Panc1 (cell line): ENCODE measurements around the gene NOP10. TPM values are rescaled to one million over a fixed set of nuclear protein-coding genes. Genes with fewer than 3 reads are reported as not detected.
"Not testable (repeated sequence)": the region's sequence is repeated elsewhere in the genome, so short reads cannot be mapped to it uniquely, and the experiment has no call there.

Experiments
- ATAC-seq: fragments of 200-7000 bp; cut with Tn5 transposase; 2 replicates; pipeline ENCODE4 v1.9.1; 2020; ENCODE audit warnings: mild to moderate bottlenecking, moderate library complexity
- BruUV-seq: library from RNA; stranded (reverse); fragments of 400-500 nt; replicated peaks from 2 replicates; lab custom pipeline; 2021; lab: Mats Ljungman, UMichigan
- CTCF ChIA-PET: fragments of 300-600 bp; sonication (Branson Sonifier 250); formaldehyde crosslinking; loops from one replicate; lab custom pipeline; 2022; ENCODE audit warnings: antibody characterized with exemption; lab: Charles Lee
- POLR2A ChIA-PET: fragments of 300-600 bp; sonication (Branson Sonifier 250); formaldehyde crosslinking; loops from one replicate; lab custom pipeline; 2022; ENCODE audit warnings: antibody characterized with exemption; lab: Charles Lee
- DNase-seq: peaks from one replicate; pipeline ENCODE4 v3.0.0-alpha.2; 2010; ENCODE audit warnings: low read depth, low spot score
- H3K27ac ChIP-seq: 2 replicates; pipeline ENCODE4 v1.5.1; 2011; ENCODE audit warnings: mild to moderate bottlenecking, low read length, inconsistent platforms
- H3K27me3 ChIP-seq: fragments of 200-500 bp; sonication (Bioruptor generic); 2 replicates; pipeline ENCODE4 v1.6.0; 2014; ENCODE audit warnings: low read length, inconsistent platforms; ENCODE audit not compliant: control insufficient read depth, insufficient read depth
- H3K36me3 ChIP-seq: fragments of 200-500 bp; sonication (Bioruptor generic); 2 replicates; pipeline ENCODE4 v1.5.1; 2014; ENCODE audit warnings: inconsistent platforms, mild to moderate bottlenecking, low read length, moderate library complexity; ENCODE audit not compliant: control insufficient read depth, insufficient read depth
- H3K4me1 ChIP-seq: 2 replicates; pipeline ENCODE4 v1.5.1; 2011; ENCODE audit warnings: inconsistent platforms, mild to moderate bottlenecking, low read length, moderate library complexity; ENCODE audit not compliant: control insufficient read depth, insufficient read depth
- H3K4me3 ChIP-seq, 2 experiments: 2 replicates each; pipeline ENCODE4 v1.5.1; 2011 to 2012; ENCODE audit warnings: low read depth in 2 of 2, low read length in 2 of 2, mild to moderate bottlenecking in 2 of 2, inconsistent platforms in 1 of 2, moderate library complexity in 1 of 2
- H3K9me3 ChIP-seq: fragments of 200-500 bp; sonication (Bioruptor generic); 2 replicates; pipeline ENCODE4 v1.5.1; 2014; ENCODE audit warnings: low read depth, mild to moderate bottlenecking, inconsistent platforms, low read length, moderate library complexity; ENCODE audit not compliant: control insufficient read depth, insufficient read depth
- CTCF ChIP-seq: fragments of 450-650 bp; IDR thresholded peaks from 2 replicates; pipeline ENCODE4 v1.5.1; 2017; ENCODE audit warnings: mild to moderate bottlenecking
- POLR2AphosphoS5 ChIP-seq: IDR thresholded peaks from 2 replicates; pipeline ENCODE4 v1.6.1; 2012; ENCODE audit warnings: mild to moderate bottlenecking, low read depth, low read length, moderate library complexity
- REST ChIP-seq, 2 experiments: IDR thresholded peaks; 2 replicates each; pipeline ENCODE4 v1.6.1; 2011 to 2012; ENCODE audit warnings: low read depth in 2 of 2, control low read depth in 1 of 2, low read length in 1 of 2, mild to moderate bottlenecking in 1 of 2, moderate library complexity in 1 of 2; ENCODE audit not compliant: insufficient read depth in 1 of 2
- SIN3A ChIP-seq: IDR thresholded peaks from 2 replicates; pipeline ENCODE4 v1.6.1; 2012; ENCODE audit warnings: low read depth, mild to moderate bottlenecking, low read length, moderate library complexity, borderline replicate concordance; ENCODE audit not compliant: insufficient read depth
- TCF7L2 ChIP-seq: IDR thresholded peaks from 2 replicates; pipeline ENCODE4 v1.6.1; 2011; ENCODE audit warnings: mild to moderate bottlenecking, low read depth, low read length, inconsistent platforms
- in situ Hi-C: cut with HindIII; loops from 2 replicates; pipeline ENCODE4 v1.10.0; 2016; ENCODE audit warnings: low sequenced_read_pairs, low pct_unique_long_range_greater_than_20kb
- intact Hi-C: fragments of 100-400 bp; cut with micrococcal nuclease; formaldehyde crosslinking; loops from one replicate; pipeline ENCODE4 v1.10.0; 2022; ENCODE audit not compliant: unreplicated experiment
- total RNA-seq: library from RNA; stranded (reverse); gene quantifications from one replicate; pipeline ENCODE4 v1.2.1, GENCODE V29; 2021; ENCODE audit not compliant: unreplicated experiment

Gene NOP10
- total RNA-seq, 1 experiment from 2014 or later, result 306 TPM

GRCh38 chr15:34347951-34348638 lies 5.2 kb upstream of the NOP10 start:
- Histone ChIP-seq H3K9me3 (no peaks in the 10 kb centered on the region), H3K36me3 (no peaks in the 10 kb centered on the region), H3K4me3 (no peak overlapping the region), H3K27me3 (no peaks in the 10 kb centered on the region), H3K27ac (no peak overlapping the region), H3K4me1 (0 out of 2 replicates have a peak, but pooled peaks cover 3% of the 10 kb centered on the region)
- BruUV-seq, result no TSS peak
- ChIA-PET POLR2A (no interaction called here), CTCF (no interaction called here)
- no peak for DNase-seq
- ATAC-seq, result no peak
- in situ Hi-C loops (no loop called here), intact Hi-C loops (no loop called here)
- TF ChIP-seq CTCF (no peak), POLR2AphosphoS5 (no peak), SIN3A (no peak), TCF7L2 (no peak), REST (IDR thresholded peaks at IDR 0.05; ENCODE audit: insufficient read depth in 1 of 2, low read depth in 2 of 2, low read length in 1 of 2) (no peak)

GRCh38 chr15:34342213-34342736 lies 661 bp downstream of the NOP10 start:
- H3K27ac ChIP-seq, result peak overlapping the region; percentile 96
- DNase-seq, H3K36me3 ChIP-seq, intact Hi-C loops, BruUV-seq, in situ Hi-C loops, ATAC-seq, H3K9me3 ChIP-seq, H3K27me3 ChIP-seq: not testable (repeated sequence)
- ChIA-PET CTCF (interaction anchor here (0.9 to 1.1 kb wide), 5 partner anchors 13 to 26 kb away, joined by 3 to 12 read pairs (median 4); partner anchors contain the start of gene LPCAT4), POLR2A (interaction anchor here (0.6 kb wide), 1 partner anchor 34 kb away, joined by 15 read pairs; no protein-coding TSS in a partner anchor)
- H3K4me1 ChIP-seq, result peaks cover 23% of the 10 kb centered on the region
- H3K4me3 ChIP-seq, result peak overlapping the region; percentile 81 to 82
